Measurements from ENCODE around the gene UBR4.

Gene UBR4

GRCh38 chr1:19057784-19058475 lies 152.1 kb downstream of the UBR4 start:
- no peak for DNase-seq (ENCODE audit: low read depth, low spot score)

GRCh38 chr1:19057182-19057779 lies 152.8 kb downstream of the UBR4 start:
- DNase-seq (ENCODE audit: low read depth, low spot score), result no peak

- DNase-seq (ENCODE audit: low read depth, low spot score), result no peak
Observed at GRCh38 chr1:19055701-19056100, 154.4 kb downstream of the UBR4 start.

GRCh38 chr1:19055001-19055400 lies 155.1 kb downstream of the UBR4 start:
- no peak for DNase-seq (ENCODE audit: low read depth, low spot score)

- no peak for DNase-seq (ENCODE audit: low read depth, low spot score)
Observed at GRCh38 chr1:19054216-19054615, 155.8 kb downstream of the UBR4 start.

GRCh38 chr1:19053486-19053885 lies 156.6 kb downstream of the UBR4 start:
- no peak for DNase-seq (ENCODE audit: low read depth, low spot score)

GRCh38 chr1:19049798-19050197 lies 160.3 kb downstream of the UBR4 start:
- DNase-seq (ENCODE audit: low read depth, low spot score), result no peak

GRCh38 chr1:19049128-19049768 lies 160.8 kb downstream of the UBR4 start:
- DNase-seq (ENCODE audit: low read depth, low spot score), result no peak

GRCh38 chr1:19046972-19047731 lies 162.9 kb downstream of the UBR4 start:
- DNase-seq (ENCODE audit: low read depth, low spot score), result no peak

GRCh38 chr1:19045898-19046880 lies 163.9 kb downstream of the UBR4 start:
- DNase-seq (ENCODE audit: low read depth, low spot score), result no peak

GRCh38 chr1:19044975-19045831 lies 164.9 kb downstream of the UBR4 start:
- no peak for DNase-seq (ENCODE audit: low read depth, low spot score)

GRCh38 chr1:19044471-19044870 lies 165.6 kb downstream of the UBR4 start:
- no peak for DNase-seq (ENCODE audit: low read depth, low spot score)

GRCh38 chr1:19043579-19044443 lies 166.3 kb downstream of the UBR4 start:
- no peak for DNase-seq (ENCODE audit: low read depth, low spot score)

GRCh38 chr1:19042675-19043578 lies 167.1 kb downstream of the UBR4 start:
- DNase-seq (ENCODE audit: low read depth, low spot score), result no peak

- DNase-seq (ENCODE audit: low read depth, low spot score), result no peak
Observed at GRCh38 chr1:19040010-19040680, 169.9 kb downstream of the UBR4 start.

GRCh38 chr1:19038732-19039131 lies 171.3 kb downstream of the UBR4 start:
- DNase-seq (ENCODE audit: low read depth, low spot score), result no peak

GRCh38 chr1:19038096-19038495 lies 172.0 kb downstream of the UBR4 start:
- no peak for DNase-seq (ENCODE audit: low read depth, low spot score)

GRCh38 chr1:19037659-19038058 lies 172.4 kb downstream of the UBR4 start:
- DNase-seq (ENCODE audit: low read depth, low spot score), result no peak

Data from iPS DF 19.7 (cell line).